Measurements from ENCODE around the gene CPXM2.
"Not testable (repeated sequence)": the region's sequence is repeated elsewhere in the genome, so short reads cannot be mapped to it uniquely, and the experiment has no call there.

Gene CPXM2

DNA sequence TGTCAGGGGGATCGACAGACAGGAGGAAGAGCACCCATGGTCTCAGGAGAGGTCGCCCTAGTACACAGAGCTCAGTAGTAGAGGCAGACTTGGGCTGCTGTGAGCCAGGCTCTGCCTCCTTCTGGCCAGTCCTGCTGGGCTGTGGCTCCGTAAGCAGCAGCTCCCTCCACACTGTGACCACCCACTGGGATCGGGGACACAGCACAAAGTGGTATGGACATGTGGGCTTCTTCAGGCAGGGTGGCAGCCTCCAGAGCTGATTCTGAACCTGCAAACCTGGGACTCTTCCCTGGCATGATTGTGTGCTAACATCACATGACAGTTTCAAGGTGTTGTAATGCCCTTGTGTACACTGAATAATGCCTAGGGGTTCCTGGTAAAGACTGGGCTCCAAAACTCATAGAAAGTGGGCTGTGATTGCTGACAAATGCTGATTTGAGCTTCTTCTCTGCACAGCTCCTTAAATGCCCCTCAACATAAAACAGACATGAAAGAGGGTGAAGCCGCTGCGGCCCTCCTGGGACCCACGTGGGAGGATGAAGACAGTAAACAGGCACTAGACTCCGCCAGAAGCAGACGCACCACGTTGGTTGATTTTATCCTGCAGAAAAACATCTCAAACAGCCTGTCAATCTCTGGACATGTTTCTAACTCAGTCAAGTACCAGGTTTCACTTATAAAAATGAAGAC, 148.7 kb downstream of the CPXM2 start:
- DNase-seq (ENCODE audit: low spot score): no peak

- no peak for DNase-seq (ENCODE audit: low spot score)
Measured at GRCh38 chr10:123741711-123742110, 149.9 kb downstream of the CPXM2 start.

DNA sequence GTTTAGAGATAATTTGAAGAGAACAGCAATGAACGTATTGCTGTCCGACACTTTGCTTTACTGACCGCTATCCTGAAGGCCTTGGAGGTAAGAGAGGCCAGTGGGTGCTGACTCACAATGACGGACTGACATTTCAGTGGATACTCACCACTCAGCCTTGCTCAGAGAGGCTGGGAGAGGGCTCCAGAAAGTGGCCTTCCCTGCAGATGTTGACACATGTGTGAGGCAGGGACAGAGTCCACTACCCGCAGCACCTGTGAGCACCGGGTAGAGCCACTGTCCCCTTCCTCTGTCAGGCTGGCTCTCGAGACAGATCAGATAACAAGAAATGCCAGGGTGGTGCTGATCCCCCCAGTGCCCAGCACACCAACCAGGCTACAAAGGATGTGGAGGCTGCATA, 150.5 kb downstream of the CPXM2 start:
- no peak for DNase-seq (ENCODE audit: low spot score)

- DNase-seq (ENCODE audit: low spot score): not testable (repeated sequence)
Measured at GRCh38 chr10:123736917-123737316, 154.7 kb downstream of the CPXM2 start.

- no peak for DNase-seq (ENCODE audit: low spot score)
Measured at GRCh38 chr10:123729523-123729922, 162.1 kb downstream of the CPXM2 start.

- DNase-seq (ENCODE audit: low spot score): no peak
Measured at GRCh38 chr10:123726836-123727235, 164.8 kb downstream of the CPXM2 start.

DNA sequence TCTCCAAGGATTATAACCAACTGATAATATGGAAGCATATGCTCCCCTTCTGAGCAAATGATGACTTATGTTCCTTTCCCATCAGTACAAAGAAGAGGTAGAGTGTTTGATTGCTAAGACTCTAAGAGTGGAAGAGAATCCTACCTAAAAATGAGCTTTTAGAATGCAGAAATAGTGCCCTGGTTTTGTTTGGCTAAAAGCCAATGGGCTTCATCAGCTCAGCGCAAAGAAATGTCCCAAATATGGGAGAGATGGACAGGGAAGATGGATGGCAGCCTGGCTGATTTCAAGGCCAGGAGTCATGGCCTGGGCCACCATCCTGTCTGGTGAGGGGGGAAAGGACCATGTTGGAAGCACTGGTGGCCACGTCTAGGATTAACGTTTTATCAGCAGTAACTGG, 165.2 kb downstream of the CPXM2 start:
- DNase-seq (ENCODE audit: low spot score): no peak

- no peak for DNase-seq (ENCODE audit: low spot score)
Measured at GRCh38 chr10:123724747-123725146, 166.9 kb downstream of the CPXM2 start.

DNA sequence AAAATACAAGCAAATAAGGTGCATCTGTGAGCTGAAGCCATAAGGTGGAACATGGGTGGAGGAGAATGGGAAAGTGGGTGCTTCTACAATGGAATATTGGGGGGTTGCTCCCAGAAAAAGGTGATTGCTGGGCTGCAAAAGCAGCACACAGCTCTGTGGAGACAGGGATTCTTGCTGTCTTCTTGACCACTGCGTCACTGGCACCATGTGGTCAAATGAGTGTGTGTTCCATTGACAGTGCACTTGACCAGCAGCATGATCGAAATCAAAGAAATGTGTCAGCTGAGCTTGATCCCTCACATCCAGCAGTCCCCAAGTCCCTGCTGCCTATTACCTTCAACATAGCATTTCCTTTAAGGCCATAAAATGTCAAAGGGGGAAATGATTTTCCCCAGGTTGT, 169.3 kb downstream of the CPXM2 start:
- DNase-seq (ENCODE audit: low spot score): no peak

- DNase-seq (ENCODE audit: low spot score): no peak
Measured at GRCh38 chr10:123721441-123722049, 170.1 kb downstream of the CPXM2 start.

GRCh38 chr10:123720536-123720935, 171.1 kb downstream of the CPXM2 start:
- DNase-seq (ENCODE audit: low spot score): no peak

GRCh38 chr10:123718544-123719060, 173.0 kb downstream of the CPXM2 start:
- no peak for DNase-seq (ENCODE audit: low spot score)

GRCh38 chr10:123717336-123717735, 174.3 kb downstream of the CPXM2 start:
- no peak for DNase-seq (ENCODE audit: low spot score)

DNA sequence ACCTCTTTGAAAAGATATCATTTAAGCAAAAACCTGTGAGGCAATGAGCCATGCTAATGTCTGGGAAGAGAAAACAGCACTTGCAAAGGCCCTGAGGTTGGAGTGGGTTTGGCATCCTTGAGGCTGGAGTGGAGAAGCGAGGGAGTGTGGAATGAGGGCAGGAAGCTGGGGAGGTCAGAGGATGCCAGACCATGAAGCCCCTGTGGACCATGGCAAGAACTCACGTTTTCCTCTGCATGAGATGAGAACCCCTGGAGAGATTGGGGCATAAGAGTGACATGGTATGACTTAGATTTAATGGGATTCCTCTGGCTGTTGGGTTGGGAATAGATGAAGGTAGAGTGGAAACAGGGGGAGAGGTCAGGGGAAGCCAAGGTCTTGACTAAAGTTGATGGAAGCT, 176.1 kb downstream of the CPXM2 start:
- DNase-seq (ENCODE audit: low spot score): no peak

- DNase-seq (ENCODE audit: low spot score): no peak
Measured at GRCh38 chr10:123706236-123706635, 185.4 kb downstream of the CPXM2 start.

GRCh38 chr10:123704812-123705211, 186.8 kb downstream of the CPXM2 start:
- no peak for DNase-seq (ENCODE audit: low spot score)

DNA sequence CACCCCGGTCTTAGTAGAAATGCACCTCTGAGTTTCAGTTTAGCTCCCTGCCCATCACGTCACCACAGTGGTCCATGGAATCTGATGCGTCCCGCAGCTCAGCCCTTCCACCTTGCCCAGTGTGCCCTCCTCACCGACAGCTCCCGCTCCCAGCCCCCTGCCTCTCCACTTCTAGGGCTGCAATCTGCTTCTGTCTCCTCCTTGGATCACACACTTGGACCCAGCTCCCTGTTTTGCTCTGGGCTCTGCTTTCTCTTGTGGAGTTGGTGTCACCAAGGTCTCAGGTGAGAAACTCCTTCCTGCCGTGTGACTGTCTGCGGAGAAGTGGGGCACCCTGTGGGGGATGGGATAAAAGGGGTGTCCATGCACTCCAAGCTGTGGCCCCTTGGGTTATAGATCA, 187.5 kb downstream of the CPXM2 start:
- no peak for DNase-seq (ENCODE audit: low spot score)

GRCh38 chr10:123703195-123703790, 188.3 kb downstream of the CPXM2 start:
- DNase-seq (ENCODE audit: low spot score): no peak
